ENCODE measurements around the gene DTNBP1.

DNA sequence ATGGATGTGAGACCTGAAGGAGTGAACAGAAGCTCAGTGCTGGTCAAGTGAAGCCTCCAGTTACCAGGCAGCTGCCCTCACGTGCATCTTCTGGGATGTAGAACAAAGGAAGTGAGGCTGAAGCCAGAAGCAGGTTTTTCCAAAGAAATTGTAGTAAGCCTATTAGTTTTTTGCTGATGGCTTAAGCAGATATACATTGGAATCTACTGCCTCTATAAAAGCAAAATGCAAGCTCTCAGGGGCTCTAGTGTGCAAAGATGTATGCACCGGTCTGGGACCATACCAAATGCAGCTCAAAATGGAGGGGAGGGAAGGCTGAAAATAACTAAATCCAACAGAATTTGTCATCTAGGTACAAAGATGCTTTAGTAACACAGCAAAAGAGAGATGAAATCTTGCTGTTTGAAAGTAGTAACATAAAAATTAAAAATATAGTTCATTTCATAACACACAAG, 77.0 kb downstream of the DTNBP1 start:
- TF ChIP-seq POLR2A (IDR thresholded peaks at IDR 0.05) (no peak), CTCF (IDR thresholded peaks at IDR 0.05) (no peak), POLR2AphosphoS5 (IDR thresholded peaks at IDR 0.05; ENCODE audit: insufficient read depth in 1 of 2, low read depth in 1 of 2) (no peak)

All from vagina (tissue), 2 donors.